GM19438 (cell line): ENCODE measurements around the gene PPM1L.

ENCODE experiments used
- ATAC-seq: cut with Tn5 transposase; IDR thresholded peaks from one replicate; pipeline ENCODE4 v1.9.1; 2021; ENCODE audit warnings: low read depth; ENCODE audit not compliant: unreplicated experiment

The PPM1L gene

GRCh38 chr3:161025911-161026310 is 269.9 kb downstream of the PPM1L start:
- no peak for ATAC-seq

GRCh38 chr3:161026612-161027510 is 270.8 kb downstream of the PPM1L start:
- no peak for ATAC-seq

- no peak for ATAC-seq
Observed at GRCh38 chr3:161028555-161029153, 272.6 kb downstream of the PPM1L start.

- no peak for ATAC-seq
Observed at GRCh38 chr3:161031134-161031533, 275.1 kb downstream of the PPM1L start.

- ATAC-seq: peak; percentile 83
Observed at GRCh38 chr3:161034913-161035550, 279.0 kb downstream of the PPM1L start.

- ATAC-seq: no peak
Observed at GRCh38 chr3:161035711-161036110, 279.7 kb downstream of the PPM1L start.

- ATAC-seq: no peak
Observed at GRCh38 chr3:161038725-161039124, 282.7 kb downstream of the PPM1L start.

GRCh38 chr3:161042023-161042501 is 286.0 kb downstream of the PPM1L start:
- ATAC-seq: no peak

GRCh38 chr3:161043336-161044035 is 287.5 kb downstream of the PPM1L start:
- ATAC-seq: peak; percentile 86

GRCh38 chr3:161049683-161050248 is 293.7 kb downstream of the PPM1L start:
- no peak for ATAC-seq

GRCh38 chr3:161050935-161051334 is 294.9 kb downstream of the PPM1L start:
- ATAC-seq: no peak

- ATAC-seq: no peak
Observed at GRCh38 chr3:161051856-161052255, 295.8 kb downstream of the PPM1L start.

GRCh38 chr3:161054860-161055604 is 299.0 kb downstream of the PPM1L start:
- no peak for ATAC-seq

GRCh38 chr3:161064413-161064812 is 308.4 kb downstream of the PPM1L start:
- ATAC-seq: no peak

GRCh38 chr3:161066930-161067329 is 310.9 kb downstream of the PPM1L start:
- no peak for ATAC-seq

- ATAC-seq: no peak
Observed at GRCh38 chr3:161067335-161067734, 311.3 kb downstream of the PPM1L start.

GRCh38 chr3:161069511-161070251 is 313.6 kb downstream of the PPM1L start:
- ATAC-seq: peak; percentile 96

GRCh38 chr3:161070252-161070930 is 314.4 kb downstream of the PPM1L start:
- no peak for ATAC-seq
